GM19193 (cell line): ENCODE measurements around the gene EVX2.

Experiments used
- POLR2A ChIP-seq: IDR thresholded peaks from 4 replicates; pipeline ENCODE4 v1.6.1; 2011; ENCODE audit not compliant: insufficient read depth, insufficient read length; ENCODE audit errors: extremely low read depth

The EVX2 gene

GRCh38 chr2:176097820-176098365 lies 14.1 kb upstream of the EVX2 start:
- TF ChIP-seq POLR2A, result no peak

- TF ChIP-seq POLR2A, result no peak
These were observed 13.4 kb upstream of the EVX2 start for GRCh38 chr2:176096986-176097819.

- no peak for TF ChIP-seq POLR2A
These were observed 12.7 kb upstream of the EVX2 start for GRCh38 chr2:176096243-176096985.

GRCh38 chr2:176095421-176095820 lies 11.7 kb upstream of the EVX2 start:
- no peak for TF ChIP-seq POLR2A

- TF ChIP-seq POLR2A, result no peak
These were observed 10.6 kb upstream of the EVX2 start for GRCh38 chr2:176094349-176094748.

GRCh38 chr2:176093898-176094249 lies 10.1 kb upstream of the EVX2 start:
- TF ChIP-seq POLR2A, result no peak

- TF ChIP-seq POLR2A, result no peak
These were observed 9.6 kb upstream of the EVX2 start for GRCh38 chr2:176093145-176093897.

GRCh38 chr2:176092270-176093144 lies 8.7 kb upstream of the EVX2 start, which contains the start of gene HOXD13:
Gene HOXD13, plus strand, starts transcription at chr2:176092721. Its CDS starts 170 bp downstream, at chr2:176092891.
- TF ChIP-seq POLR2A, result no peak

- no peak for TF ChIP-seq POLR2A
These were observed 7.8 kb upstream of the EVX2 start for GRCh38 chr2:176091329-176092258.

GRCh38 chr2:176090862-176091261 lies 7.1 kb upstream of the EVX2 start:
- TF ChIP-seq POLR2A, result no peak

GRCh38 chr2:176089843-176090395 lies 6.2 kb upstream of the EVX2 start:
- TF ChIP-seq POLR2A, result no peak

GRCh38 chr2:176088937-176089842 lies 5.4 kb upstream of the EVX2 start:
- TF ChIP-seq POLR2A, result no peak
